IMR-90 (cell line): ENCODE data around the gene ALKBH7.

Source experiments
- CTCF ChIP-seq: conservative IDR thresholded peaks from 2 replicates; pipeline ENCODE4 v1.5.1; 2012; ENCODE audit warnings: mild to moderate bottlenecking, low read depth, low read length, improper control_type of control experiment
- MAFK ChIP-seq: IDR thresholded peaks from 2 replicates; pipeline ENCODE4 v1.6.1; 2012; ENCODE audit warnings: low read depth, low read length, improper control_type of control experiment
- MXI1 ChIP-seq: IDR thresholded peaks from 2 replicates; pipeline ENCODE4 v1.6.1; 2012; ENCODE audit warnings: low read depth, mild to moderate bottlenecking, low read length, moderate library complexity, borderline replicate concordance
- POLR2A ChIP-seq: IDR thresholded peaks from 2 replicates; pipeline ENCODE4 v1.6.1; 2012; ENCODE audit warnings: mild to moderate bottlenecking, low read depth, low read length
- RAD21 ChIP-seq: IDR thresholded peaks from 2 replicates; pipeline ENCODE4 v1.6.1; 2012; ENCODE audit warnings: low read length, improper control_type of control experiment

GRCh38 chr19:6359568-6360341 lies 12.8 kb upstream of the ALKBH7 start:
- TF ChIP-seq CTCF = no peak
- no peak for TF ChIP-seq MXI1
- no peak for TF ChIP-seq POLR2A
- TF ChIP-seq MAFK = no peak
- TF ChIP-seq RAD21 = no peak
